Measurements from ENCODE around the gene IFNGR1. TPM values are rescaled to one million over a fixed set of nuclear protein-coding genes. Genes with fewer than 3 reads are reported as not detected.

The IFNGR1 gene
- total and polyA plus RNA-seq, 2 experiments from 2014 or later = 22.8 to 23.2 TPM

DNA sequence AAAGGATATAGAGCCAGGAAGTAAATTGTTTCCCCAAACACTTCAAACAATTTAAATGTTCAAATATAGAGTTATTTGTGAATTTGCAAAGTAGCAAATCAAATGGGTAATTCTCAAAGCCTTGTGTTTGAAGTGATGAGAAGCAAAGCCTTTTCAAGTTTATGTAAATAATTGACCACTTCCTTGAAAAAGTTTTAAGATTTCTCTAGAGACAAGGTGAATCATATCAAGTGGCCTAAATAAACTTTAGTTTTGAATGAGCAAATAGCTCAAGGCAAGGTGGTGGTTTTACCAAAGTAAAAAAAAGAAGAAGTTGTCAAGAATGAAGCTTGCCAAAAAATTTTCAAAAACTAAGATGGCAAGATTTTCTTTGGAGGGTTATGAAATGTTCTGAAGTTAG is 42.6 kb upstream of the IFNGR1 start:
- H3K27ac ChIP-seq (ENCODE audit: low read depth) = no peak overlapping the region
- peaks cover 6% of the 10 kb centered on the region; the same call in 2 of the 3 replicates for H3K4me1 Mint-ChIP-seq
- H3K79me2 ChIP-seq (replicated peaks; ENCODE audit: insufficient read depth) = no peaks in the 10 kb centered on the region
- no peaks in the 10 kb centered on the region for H3K4me1 ChIP-seq (ENCODE audit: insufficient read depth)
- ATAC-seq (no peak), DNase-seq (ENCODE audit: low spot score) (no peak)
- no peaks in the 10 kb centered on the region; the same call in 2 of the 3 replicates for H3K36me3 Mint-ChIP-seq (ENCODE audit: low read depth)
- no peaks in the 10 kb centered on the region for H3F3A ChIP-seq (replicated peaks; ENCODE audit: low read depth)
- no peaks in the 10 kb centered on the region for H4K20me1 ChIP-seq (replicated peaks; ENCODE audit: insufficient read depth)
- TF ChIP-seq, protein P1, sequence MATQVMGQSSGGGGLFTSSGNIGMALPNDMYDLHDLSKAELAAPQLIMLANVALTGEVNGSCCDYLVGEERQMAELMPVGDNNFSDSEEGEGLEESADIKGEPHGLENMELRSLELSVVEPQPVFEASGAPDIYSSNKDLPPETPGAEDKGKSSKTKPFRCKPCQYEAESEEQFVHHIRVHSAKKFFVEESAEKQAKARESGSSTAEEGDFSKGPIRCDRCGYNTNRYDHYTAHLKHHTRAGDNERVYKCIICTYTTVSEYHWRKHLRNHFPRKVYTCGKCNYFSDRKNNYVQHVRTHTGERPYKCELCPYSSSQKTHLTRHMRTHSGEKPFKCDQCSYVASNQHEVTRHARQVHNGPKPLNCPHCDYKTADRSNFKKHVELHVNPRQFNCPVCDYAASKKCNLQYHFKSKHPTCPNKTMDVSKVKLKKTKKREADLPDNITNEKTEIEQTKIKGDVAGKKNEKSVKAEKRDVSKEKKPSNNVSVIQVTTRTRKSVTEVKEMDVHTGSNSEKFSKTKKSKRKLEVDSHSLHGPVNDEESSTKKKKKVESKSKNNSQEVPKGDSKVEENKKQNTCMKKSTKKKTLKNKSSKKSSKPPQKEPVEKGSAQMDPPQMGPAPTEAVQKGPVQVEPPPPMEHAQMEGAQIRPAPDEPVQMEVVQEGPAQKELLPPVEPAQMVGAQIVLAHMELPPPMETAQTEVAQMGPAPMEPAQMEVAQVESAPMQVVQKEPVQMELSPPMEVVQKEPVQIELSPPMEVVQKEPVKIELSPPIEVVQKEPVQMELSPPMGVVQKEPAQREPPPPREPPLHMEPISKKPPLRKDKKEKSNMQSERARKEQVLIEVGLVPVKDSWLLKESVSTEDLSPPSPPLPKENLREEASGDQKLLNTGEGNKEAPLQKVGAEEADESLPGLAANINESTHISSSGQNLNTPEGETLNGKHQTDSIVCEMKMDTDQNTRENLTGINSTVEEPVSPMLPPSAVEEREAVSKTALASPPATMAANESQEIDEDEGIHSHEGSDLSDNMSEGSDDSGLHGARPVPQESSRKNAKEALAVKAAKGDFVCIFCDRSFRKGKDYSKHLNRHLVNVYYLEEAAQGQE (IDR thresholded peaks at IDR 0.05; ENCODE audit: unreplicated experiment) = no peak
- TF ChIP-seq ZNF114 (CRISPR knock-in tag; IDR thresholded peaks at IDR 0.05) = no peak
- TF ChIP-seq POLR2AphosphoS5 (IDR thresholded peaks at IDR 0.05; ENCODE audit: low read depth) = no peak
- H3K27me3 Mint-ChIP-seq (ENCODE audit: insufficient read depth, low read depth, poor library complexity) = no peaks in the 10 kb centered on the region
- no peak overlapping the region for H3K4me3 Mint-ChIP-seq
- H3K9me3 Mint-ChIP-seq = 0 out of 3 replicates have a peak, but pooled peaks cover 3% of the 10 kb centered on the region
- no peak overlapping the region for H3K4me2 ChIP-seq
- no peak overlapping the region for H3K4me3 ChIP-seq
- H3K27me3 ChIP-seq (ENCODE audit: insufficient read depth) = no peaks in the 10 kb centered on the region
- no peak overlapping the region for H2AFZ ChIP-seq
- no peaks in the 10 kb centered on the region for H3K9me2 ChIP-seq (ENCODE audit: insufficient read depth)
- H3K36me3 ChIP-seq (ENCODE audit: insufficient read depth) = no peaks in the 10 kb centered on the region
- H3K27ac Mint-ChIP-seq = no peak overlapping the region

DNA sequence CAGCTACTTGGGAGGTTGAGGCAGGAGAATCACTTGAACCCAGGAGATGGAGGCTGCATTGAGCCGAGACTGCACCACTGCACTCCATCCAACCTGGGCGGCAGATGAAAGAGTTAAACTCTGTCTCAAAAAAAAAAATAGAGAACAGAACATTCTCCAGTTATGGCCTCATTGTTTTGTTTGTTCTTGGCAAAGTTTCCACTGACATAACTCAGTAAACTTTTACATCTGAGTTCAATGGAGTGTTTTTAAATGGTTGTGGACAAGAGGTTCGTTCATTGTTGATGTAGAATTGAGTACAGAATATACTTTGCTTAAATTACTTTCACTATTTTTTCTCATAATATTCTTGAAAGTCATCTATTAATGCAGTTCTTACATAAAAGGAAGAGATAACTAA is 42.2 kb upstream of the IFNGR1 start:
- Mint-ChIP-seq H3K4me1 (peaks cover 6% of the 10 kb centered on the region; the same call in 2 of the 3 replicates), H3K27ac (no peak overlapping the region), H3K4me3 (no peak overlapping the region), H3K36me3 (ENCODE audit: low read depth) (no peaks in the 10 kb centered on the region; the same call in 2 of the 3 replicates), H3K27me3 (ENCODE audit: insufficient read depth, low read depth, poor library complexity) (no peaks in the 10 kb centered on the region), H3K9me3 (peaks cover 4% of the 10 kb centered on the region; the same call in 2 of the 3 replicates)
- no peaks in the 10 kb centered on the region for H3K36me3 ChIP-seq (ENCODE audit: insufficient read depth)
- H3K79me2 ChIP-seq (replicated peaks; ENCODE audit: insufficient read depth) = no peaks in the 10 kb centered on the region
- H2AFZ ChIP-seq = no peak overlapping the region
- H3K4me2 ChIP-seq = no peak overlapping the region
- no peaks in the 10 kb centered on the region for H4K20me1 ChIP-seq (replicated peaks; ENCODE audit: insufficient read depth)
- H3F3A ChIP-seq (replicated peaks; ENCODE audit: low read depth) = no peaks in the 10 kb centered on the region
- no peaks in the 10 kb centered on the region for H3K4me1 ChIP-seq (ENCODE audit: insufficient read depth)
- H3K27me3 ChIP-seq (ENCODE audit: insufficient read depth) = no peaks in the 10 kb centered on the region
- H3K9me2 ChIP-seq (ENCODE audit: insufficient read depth) = no peaks in the 10 kb centered on the region
- H3K4me3 ChIP-seq = no peak overlapping the region
- DNase-seq (ENCODE audit: low spot score) (no peak), ATAC-seq (no peak)
- no peak overlapping the region for H3K27ac ChIP-seq (ENCODE audit: low read depth)
- TF ChIP-seq ZNF114 (CRISPR knock-in tag; IDR thresholded peaks at IDR 0.05) (no peak), NANOG (IDR thresholded peaks at IDR 0.05; ENCODE audit: borderline replicate concordance) (no peak), STAT1 (IDR thresholded peaks at IDR 0.05; ENCODE audit: unreplicated experiment) (no peak), CREB1 (CRISPR knock-in tag; IDR thresholded peaks at IDR 0.05; ENCODE audit: low read depth) (no peak), EZH2 (IDR thresholded peaks at IDR 0.05; ENCODE audit: low read depth, unreplicated experiment) (no peak), EZH2phosphoT487 (IDR thresholded peaks at IDR 0.05; ENCODE audit: unreplicated experiment) (no peak), POLR2AphosphoS5 (IDR thresholded peaks at IDR 0.05; ENCODE audit: low read depth) (no peak), JUNB (IDR thresholded peaks at IDR 0.05; ENCODE audit: unreplicated experiment) (no peak)
- TF ChIP-seq, protein P2, sequence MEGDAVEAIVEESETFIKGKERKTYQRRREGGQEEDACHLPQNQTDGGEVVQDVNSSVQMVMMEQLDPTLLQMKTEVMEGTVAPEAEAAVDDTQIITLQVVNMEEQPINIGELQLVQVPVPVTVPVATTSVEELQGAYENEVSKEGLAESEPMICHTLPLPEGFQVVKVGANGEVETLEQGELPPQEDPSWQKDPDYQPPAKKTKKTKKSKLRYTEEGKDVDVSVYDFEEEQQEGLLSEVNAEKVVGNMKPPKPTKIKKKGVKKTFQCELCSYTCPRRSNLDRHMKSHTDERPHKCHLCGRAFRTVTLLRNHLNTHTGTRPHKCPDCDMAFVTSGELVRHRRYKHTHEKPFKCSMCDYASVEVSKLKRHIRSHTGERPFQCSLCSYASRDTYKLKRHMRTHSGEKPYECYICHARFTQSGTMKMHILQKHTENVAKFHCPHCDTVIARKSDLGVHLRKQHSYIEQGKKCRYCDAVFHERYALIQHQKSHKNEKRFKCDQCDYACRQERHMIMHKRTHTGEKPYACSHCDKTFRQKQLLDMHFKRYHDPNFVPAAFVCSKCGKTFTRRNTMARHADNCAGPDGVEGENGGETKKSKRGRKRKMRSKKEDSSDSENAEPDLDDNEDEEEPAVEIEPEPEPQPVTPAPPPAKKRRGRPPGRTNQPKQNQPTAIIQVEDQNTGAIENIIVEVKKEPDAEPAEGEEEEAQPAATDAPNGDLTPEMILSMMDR (conservative IDR thresholded peaks at IDR 0.05; ENCODE audit: low read depth in 2 of 2) = no peak
- TF ChIP-seq, protein P3, sequence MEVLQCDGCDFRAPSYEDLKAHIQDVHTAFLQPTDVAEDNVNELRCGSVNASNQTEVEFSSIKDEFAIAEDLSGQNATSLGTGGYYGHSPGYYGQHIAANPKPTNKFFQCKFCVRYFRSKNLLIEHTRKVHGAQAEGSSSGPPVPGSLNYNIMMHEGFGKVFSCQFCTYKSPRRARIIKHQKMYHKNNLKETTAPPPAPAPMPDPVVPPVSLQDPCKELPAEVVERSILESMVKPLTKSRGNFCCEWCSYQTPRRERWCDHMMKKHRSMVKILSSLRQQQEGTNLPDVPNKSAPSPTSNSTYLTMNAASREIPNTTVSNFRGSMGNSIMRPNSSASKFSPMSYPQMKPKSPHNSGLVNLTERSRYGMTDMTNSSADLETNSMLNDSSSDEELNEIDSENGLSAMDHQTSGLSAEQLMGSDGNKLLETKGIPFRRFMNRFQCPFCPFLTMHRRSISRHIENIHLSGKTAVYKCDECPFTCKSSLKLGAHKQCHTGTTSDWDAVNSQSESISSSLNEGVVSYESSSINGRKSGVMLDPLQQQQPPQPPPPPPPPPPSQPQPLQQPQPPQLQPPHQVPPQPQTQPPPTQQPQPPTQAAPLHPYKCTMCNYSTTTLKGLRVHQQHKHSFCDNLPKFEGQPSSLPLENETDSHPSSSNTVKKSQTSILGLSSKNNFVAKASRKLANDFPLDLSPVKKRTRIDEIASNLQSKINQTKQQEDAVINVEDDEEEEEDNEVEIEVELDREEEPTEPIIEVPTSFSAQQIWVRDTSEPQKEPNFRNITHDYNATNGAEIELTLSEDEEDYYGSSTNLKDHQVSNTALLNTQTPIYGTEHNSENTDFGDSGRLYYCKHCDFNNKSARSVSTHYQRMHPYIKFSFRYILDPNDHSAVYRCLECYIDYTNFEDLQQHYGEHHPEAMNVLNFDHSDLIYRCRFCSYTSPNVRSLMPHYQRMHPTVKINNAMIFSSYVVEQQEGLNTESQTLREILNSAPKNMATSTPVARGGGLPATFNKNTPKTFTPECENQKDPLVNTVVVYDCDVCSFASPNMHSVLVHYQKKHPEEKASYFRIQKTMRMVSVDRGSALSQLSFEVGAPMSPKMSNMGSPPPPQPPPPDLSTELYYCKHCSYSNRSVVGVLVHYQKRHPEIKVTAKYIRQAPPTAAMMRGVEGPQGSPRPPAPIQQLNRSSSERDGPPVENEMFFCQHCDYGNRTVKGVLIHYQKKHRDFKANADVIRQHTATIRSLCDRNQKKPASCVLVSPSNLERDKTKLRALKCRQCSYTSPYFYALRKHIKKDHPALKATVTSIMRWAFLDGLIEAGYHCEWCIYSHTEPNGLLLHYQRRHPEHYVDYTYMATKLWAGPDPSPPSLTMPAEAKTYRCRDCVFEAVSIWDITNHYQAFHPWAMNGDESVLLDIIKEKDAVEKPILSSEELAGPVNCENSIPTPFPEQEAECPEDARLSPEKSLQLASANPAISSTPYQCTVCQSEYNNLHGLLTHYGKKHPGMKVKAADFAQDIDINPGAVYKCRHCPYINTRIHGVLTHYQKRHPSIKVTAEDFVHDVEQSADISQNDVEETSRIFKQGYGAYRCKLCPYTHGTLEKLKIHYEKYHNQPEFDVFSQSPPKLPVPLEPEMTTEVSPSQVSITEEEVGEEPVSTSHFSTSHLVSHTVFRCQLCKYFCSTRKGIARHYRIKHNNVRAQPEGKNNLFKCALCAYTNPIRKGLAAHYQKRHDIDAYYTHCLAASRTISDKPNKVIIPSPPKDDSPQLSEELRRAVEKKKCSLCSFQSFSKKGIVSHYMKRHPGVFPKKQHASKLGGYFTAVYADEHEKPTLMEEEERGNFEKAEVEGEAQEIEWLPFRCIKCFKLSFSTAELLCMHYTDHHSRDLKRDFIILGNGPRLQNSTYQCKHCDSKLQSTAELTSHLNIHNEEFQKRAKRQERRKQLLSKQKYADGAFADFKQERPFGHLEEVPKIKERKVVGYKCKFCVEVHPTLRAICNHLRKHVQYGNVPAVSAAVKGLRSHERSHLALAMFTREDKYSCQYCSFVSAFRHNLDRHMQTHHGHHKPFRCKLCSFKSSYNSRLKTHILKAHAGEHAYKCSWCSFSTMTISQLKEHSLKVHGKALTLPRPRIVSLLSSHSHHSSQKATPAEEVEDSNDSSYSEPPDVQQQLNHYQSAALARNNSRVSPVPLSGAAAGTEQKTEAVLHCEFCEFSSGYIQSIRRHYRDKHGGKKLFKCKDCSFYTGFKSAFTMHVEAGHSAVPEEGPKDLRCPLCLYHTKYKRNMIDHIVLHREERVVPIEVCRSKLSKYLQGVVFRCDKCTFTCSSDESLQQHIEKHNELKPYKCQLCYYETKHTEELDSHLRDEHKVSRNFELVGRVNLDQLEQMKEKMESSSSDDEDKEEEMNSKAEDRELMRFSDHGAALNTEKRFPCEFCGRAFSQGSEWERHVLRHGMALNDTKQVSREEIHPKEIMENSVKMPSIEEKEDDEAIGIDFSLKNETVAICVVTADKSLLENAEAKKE (CRISPR knock-in tag; IDR thresholded peaks at IDR 0.05) = no peak
